ENCODE measurements around the gene UBE2A. TPM values are rescaled to one million over a fixed set of nuclear protein-coding genes. Genes with fewer than 3 reads are reported as not detected.

UBE2A gene
- total and polyA plus RNA-seq, 2 donors (not counting 1 experiment from before 2014, with no cell fraction given) = 50.3 to 70.9 TPM

DNA sequence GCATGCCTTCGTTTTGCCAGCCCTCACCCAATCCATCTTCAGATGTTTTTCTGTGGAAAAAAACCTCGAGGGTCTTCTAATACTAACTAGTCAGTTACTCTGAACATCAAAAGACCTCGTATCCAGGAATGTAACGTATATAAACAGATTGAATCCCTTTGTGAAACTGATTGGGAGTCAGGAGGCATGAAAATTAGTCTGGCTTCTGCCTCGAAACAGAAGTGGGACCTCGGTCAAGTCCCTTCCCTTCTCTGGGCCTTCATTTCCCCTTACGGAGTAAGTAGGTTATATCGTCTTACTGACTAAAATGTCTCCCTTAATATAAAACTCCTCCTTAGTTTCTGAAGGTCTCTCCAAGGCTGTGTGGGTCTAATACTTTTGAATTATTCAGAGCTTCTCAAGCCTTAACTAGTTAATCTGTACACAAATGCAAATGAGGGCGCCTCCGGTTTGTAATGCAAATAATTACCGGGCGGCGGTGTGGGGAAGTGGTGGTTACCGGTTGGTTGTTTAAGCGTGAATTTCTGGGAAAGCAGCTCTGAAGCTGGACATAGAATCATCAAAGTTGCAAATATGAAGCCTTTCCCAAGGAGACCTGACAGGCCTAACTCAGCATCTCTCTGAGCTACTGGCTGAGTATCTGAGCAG, 43.3 kb downstream of the UBE2A start:
- Mint-ChIP-seq H3K9me3 (ENCODE audit: insufficient read depth) (no peaks in the 10 kb centered on the region), H3K27me3 (no peaks in the 10 kb centered on the region), H3K4me3 (peak overlapping the region; percentile 83), H3K27ac (peak overlapping the region; percentile 90), H3K4me1 (peaks cover 59% of the 10 kb centered on the region)
- ChIA-PET CTCF (interaction anchor here (0.6 to 5.7 kb wide), 14 partner anchors 8 to 141 kb away, joined by 3 to 52 read pairs (median 4); no protein-coding TSS in a partner anchor), POLR2A (interaction anchor here (0.5 to 1.9 kb wide), 9 partner anchors 11 to 149 kb away, joined by 3 to 8 read pairs (median 5); partner anchors contain the start of genes NKRF, SEPTIN6 and UBE2A)
- H2AFZ ChIP-seq (ENCODE audit: insufficient read depth, low read depth, low read length, poor library complexity, severe bottlenecking) = no peak overlapping the region
- H3K9ac ChIP-seq (ENCODE audit: low read length) = peak overlapping the region; percentile 58
- DNase-seq = peak; percentile 71
- H3K4me1 ChIP-seq (ENCODE audit: control insufficient read depth in 2 of 2, insufficient read depth in 2 of 2, low read length in 2 of 2) = peaks cover 58 to 69% of the 10 kb centered on the region in 2 donors
- H3K4me2 ChIP-seq (replicated peaks; ENCODE audit: low read depth, low read length, poor library complexity, severe bottlenecking) = peak overlapping the region; percentile 83
- H3K9me3 ChIP-seq (ENCODE audit: control extremely low read depth in 1 of 3, control insufficient read depth in 2 of 3, insufficient read depth in 1 of 3, low read length in 2 of 3) = no peaks in the 10 kb centered on the region
- no peak for TF ChIP-seq EZH2 (IDR thresholded peaks at IDR 0.05; ENCODE audit: borderline replicate concordance, insufficient read depth, low read depth, low read length, poor library complexity, severe bottlenecking)
- TF ChIP-seq, protein P1, sequence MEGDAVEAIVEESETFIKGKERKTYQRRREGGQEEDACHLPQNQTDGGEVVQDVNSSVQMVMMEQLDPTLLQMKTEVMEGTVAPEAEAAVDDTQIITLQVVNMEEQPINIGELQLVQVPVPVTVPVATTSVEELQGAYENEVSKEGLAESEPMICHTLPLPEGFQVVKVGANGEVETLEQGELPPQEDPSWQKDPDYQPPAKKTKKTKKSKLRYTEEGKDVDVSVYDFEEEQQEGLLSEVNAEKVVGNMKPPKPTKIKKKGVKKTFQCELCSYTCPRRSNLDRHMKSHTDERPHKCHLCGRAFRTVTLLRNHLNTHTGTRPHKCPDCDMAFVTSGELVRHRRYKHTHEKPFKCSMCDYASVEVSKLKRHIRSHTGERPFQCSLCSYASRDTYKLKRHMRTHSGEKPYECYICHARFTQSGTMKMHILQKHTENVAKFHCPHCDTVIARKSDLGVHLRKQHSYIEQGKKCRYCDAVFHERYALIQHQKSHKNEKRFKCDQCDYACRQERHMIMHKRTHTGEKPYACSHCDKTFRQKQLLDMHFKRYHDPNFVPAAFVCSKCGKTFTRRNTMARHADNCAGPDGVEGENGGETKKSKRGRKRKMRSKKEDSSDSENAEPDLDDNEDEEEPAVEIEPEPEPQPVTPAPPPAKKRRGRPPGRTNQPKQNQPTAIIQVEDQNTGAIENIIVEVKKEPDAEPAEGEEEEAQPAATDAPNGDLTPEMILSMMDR (IDR thresholded peaks at IDR 0.05) = no peak
- no peaks in the 10 kb centered on the region for H3K27me3 ChIP-seq (replicated peaks in 1 of 4; ENCODE audit: control extremely low read depth in 1 of 4, control insufficient read depth in 3 of 4, insufficient read depth in 4 of 4, low read length in 3 of 4)
- H3K4me3 ChIP-seq (ENCODE audit: control extremely low read depth in 1 of 5, extremely low read depth in 1 of 5, insufficient read depth in 1 of 5, low read depth in 2 of 5, low read length in 4 of 5) = peak overlapping the region; percentile 20 to 63 (median 35)
- H3K79me2 ChIP-seq (ENCODE audit: control insufficient read depth, insufficient read depth, low read length) = no peaks in the 10 kb centered on the region
- WGBS (ENCODE audit: insufficient coverage) = 0% methylated on average over 3 of the region's 15 CpGs
- H4K20me1 ChIP-seq (ENCODE audit: control insufficient read depth, insufficient read depth, low read length, poor library complexity, severe bottlenecking) = no peaks in the 10 kb centered on the region
- peaks cover 0 to 2% of the 10 kb centered on the region in 2 experiments for H3K36me3 ChIP-seq (replicated peaks in 1 of 2; ENCODE audit: control extremely low read depth in 1 of 2, control insufficient read depth in 1 of 2, extremely low read depth in 1 of 2, insufficient read depth in 2 of 2, low read length in 1 of 2)
- intact Hi-C loops (cut with micrococcal nuclease) = loop anchor here (1.0 to 5.0 kb wide), 4 partner anchors 7 to 70 kb away; partner anchors contain the start of gene NKRF
- ATAC-seq (ENCODE audit: low read depth) = peak; percentile 48
- peak overlapping the region; percentile 68 to 69 for H3K27ac ChIP-seq (ENCODE audit: low read length in 2 of 2)

DNA sequence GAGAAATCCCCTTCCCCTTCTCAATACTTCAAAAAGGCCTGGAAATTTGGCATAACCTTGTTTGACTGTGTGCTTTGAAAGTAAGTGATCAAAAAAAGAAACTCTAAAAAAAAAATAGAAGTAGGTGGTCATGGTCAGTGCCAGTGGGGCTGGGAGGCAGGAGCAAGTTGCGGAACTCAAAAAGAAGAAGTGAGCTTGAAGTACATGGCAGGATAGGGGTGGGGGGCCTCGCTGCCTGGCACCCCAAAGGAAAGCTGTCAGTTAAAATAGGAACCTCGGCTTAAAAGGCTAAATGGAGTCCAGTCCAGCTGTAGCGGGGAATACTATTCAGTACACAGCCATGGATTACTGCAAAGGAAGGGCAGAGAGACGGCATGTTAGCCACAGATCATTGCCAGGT, 44.1 kb downstream of the UBE2A start:
- ATAC-seq (ENCODE audit: low read depth) = peak; percentile 74
- Histone ChIP-seq H2AFZ (ENCODE audit: insufficient read depth, low read depth, low read length, poor library complexity, severe bottlenecking) (no peak overlapping the region), H3K4me2 (replicated peaks; ENCODE audit: low read depth, low read length, poor library complexity, severe bottlenecking) (peak overlapping the region; percentile 83), H3K9me3 (ENCODE audit: control extremely low read depth in 1 of 3, control insufficient read depth in 2 of 3, insufficient read depth in 1 of 3, low read length in 2 of 3) (no peaks in the 10 kb centered on the region), H3K4me3 (ENCODE audit: control extremely low read depth in 1 of 5, extremely low read depth in 1 of 5, insufficient read depth in 1 of 5, low read depth in 2 of 5, low read length in 4 of 5) (peak overlapping the region; percentile 20 to 63 (median 35)), H3K9ac (ENCODE audit: low read length) (peak overlapping the region; percentile 58), H3K27me3 (replicated peaks in 1 of 4; ENCODE audit: control extremely low read depth in 1 of 4, control insufficient read depth in 3 of 4, insufficient read depth in 4 of 4, low read length in 3 of 4) (no peaks in the 10 kb centered on the region), H3K36me3 (replicated peaks in 1 of 2; ENCODE audit: control extremely low read depth in 1 of 2, control insufficient read depth in 1 of 2, extremely low read depth in 1 of 2, insufficient read depth in 2 of 2, low read length in 1 of 2) (peaks cover 0 to 5% of the 10 kb centered on the region in 2 experiments), H4K20me1 (ENCODE audit: control insufficient read depth, insufficient read depth, low read length, poor library complexity, severe bottlenecking) (no peaks in the 10 kb centered on the region), H3K4me1 (ENCODE audit: control insufficient read depth in 2 of 2, insufficient read depth in 2 of 2, low read length in 2 of 2) (peaks cover 51 to 61% of the 10 kb centered on the region in 2 donors), H3K79me2 (ENCODE audit: control insufficient read depth, insufficient read depth, low read length) (no peaks in the 10 kb centered on the region), H3K27ac (ENCODE audit: low read length in 2 of 2) (peak overlapping the region; percentile 68 to 69)
- ChIA-PET CTCF (interaction anchor here (0.7 to 5.7 kb wide), 12 partner anchors 8 to 150 kb away, joined by 3 to 52 read pairs (median 4); partner anchors contain the start of genes SEPTIN6 and SLC25A5), POLR2A (interaction anchor here (0.9 to 1.9 kb wide), 6 partner anchors 12 to 149 kb away, joined by 3 to 8 read pairs (median 4); partner anchors contain the start of genes NKRF, SEPTIN6 and UBE2A)
- no peaks in the 10 kb centered on the region for H3K27me3 Mint-ChIP-seq
- peak; percentile 77 for DNase-seq
- no peak for TF ChIP-seq EZH2 (IDR thresholded peaks at IDR 0.05; ENCODE audit: borderline replicate concordance, insufficient read depth, low read depth, low read length, poor library complexity, severe bottlenecking)
- TF ChIP-seq, protein P1 (IDR thresholded peaks at IDR 0.05) = no peak
- peak overlapping the region; percentile 90 for H3K27ac Mint-ChIP-seq
- 0% methylated on average over 3 of the region's 5 CpGs for WGBS (ENCODE audit: insufficient coverage)
- intact Hi-C loops (cut with micrococcal nuclease) = loop anchor here (1.0 to 5.0 kb wide), 4 partner anchors 8 to 69 kb away; partner anchors contain the start of gene NKRF
- peak overlapping the region; percentile 83 for H3K4me3 Mint-ChIP-seq
- no peaks in the 10 kb centered on the region for H3K9me3 Mint-ChIP-seq (ENCODE audit: insufficient read depth)
- H3K4me1 Mint-ChIP-seq = peaks cover 52% of the 10 kb centered on the region

All from B cell (primary cell).